ENCODE measurements around the gene TSHZ2.

The TSHZ2 gene

DNA sequence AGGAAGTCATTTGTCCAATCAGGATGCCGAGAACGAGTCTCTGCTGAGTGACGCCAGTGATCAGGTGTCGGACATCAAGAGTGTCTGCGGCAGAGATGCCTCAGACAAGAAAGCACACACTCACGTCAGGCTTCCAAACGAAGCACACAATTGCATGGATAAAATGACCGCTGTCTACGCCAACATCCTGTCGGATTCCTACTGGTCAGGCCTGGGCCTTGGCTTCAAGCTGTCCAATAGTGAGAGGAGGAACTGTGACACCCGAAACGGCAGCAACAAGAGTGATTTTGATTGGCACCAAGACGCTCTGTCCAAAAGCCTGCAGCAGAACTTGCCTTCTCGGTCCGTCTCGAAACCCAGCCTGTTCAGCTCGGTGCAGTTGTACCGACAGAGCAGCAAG, 281.5 kb downstream of the TSHZ2 start:
- H3K36me3 ChIP-seq (ENCODE audit: insufficient read depth, low read length) = no peaks in the 10 kb centered on the region
- H3K9ac ChIP-seq (ENCODE audit: low read length) = no peak overlapping the region
- H3K27ac ChIP-seq (ENCODE audit: low read depth, low read length, poor library complexity, severe bottlenecking) = no peak overlapping the region
- no peaks in the 10 kb centered on the region for H3K4me1 ChIP-seq (ENCODE audit: insufficient read depth, low read length, severe bottlenecking)
- no peaks in the 10 kb centered on the region for H3F3A ChIP-seq (ENCODE audit: insufficient read depth, low read length)
- no peaks in the 10 kb centered on the region for H4K20me1 ChIP-seq (ENCODE audit: insufficient read depth, low read length)
- H3K9me2 ChIP-seq (ENCODE audit: low read depth, low read length) = no peaks in the 10 kb centered on the region
- no peak for TF ChIP-seq EZH2 (IDR thresholded peaks at IDR 0.05; ENCODE audit: borderline replicate concordance, low read length)
- TF ChIP-seq, protein P1, sequence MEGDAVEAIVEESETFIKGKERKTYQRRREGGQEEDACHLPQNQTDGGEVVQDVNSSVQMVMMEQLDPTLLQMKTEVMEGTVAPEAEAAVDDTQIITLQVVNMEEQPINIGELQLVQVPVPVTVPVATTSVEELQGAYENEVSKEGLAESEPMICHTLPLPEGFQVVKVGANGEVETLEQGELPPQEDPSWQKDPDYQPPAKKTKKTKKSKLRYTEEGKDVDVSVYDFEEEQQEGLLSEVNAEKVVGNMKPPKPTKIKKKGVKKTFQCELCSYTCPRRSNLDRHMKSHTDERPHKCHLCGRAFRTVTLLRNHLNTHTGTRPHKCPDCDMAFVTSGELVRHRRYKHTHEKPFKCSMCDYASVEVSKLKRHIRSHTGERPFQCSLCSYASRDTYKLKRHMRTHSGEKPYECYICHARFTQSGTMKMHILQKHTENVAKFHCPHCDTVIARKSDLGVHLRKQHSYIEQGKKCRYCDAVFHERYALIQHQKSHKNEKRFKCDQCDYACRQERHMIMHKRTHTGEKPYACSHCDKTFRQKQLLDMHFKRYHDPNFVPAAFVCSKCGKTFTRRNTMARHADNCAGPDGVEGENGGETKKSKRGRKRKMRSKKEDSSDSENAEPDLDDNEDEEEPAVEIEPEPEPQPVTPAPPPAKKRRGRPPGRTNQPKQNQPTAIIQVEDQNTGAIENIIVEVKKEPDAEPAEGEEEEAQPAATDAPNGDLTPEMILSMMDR (IDR thresholded peaks at IDR 0.05; ENCODE audit: low read length) = no peak
- H3K4me3 ChIP-seq (ENCODE audit: low read depth, low read length, poor library complexity, severe bottlenecking) = no peak overlapping the region
- H3K9me3 ChIP-seq (ENCODE audit: low read length) = no peaks in the 10 kb centered on the region
- H2AFZ ChIP-seq (ENCODE audit: low read length) = no peak overlapping the region
- 0 out of 2 replicates have a peak, but pooled peaks cover 3% of the 10 kb centered on the region for H3K27me3 ChIP-seq (ENCODE audit: insufficient read depth, low read length)
- no peaks in the 10 kb centered on the region for H3K79me2 ChIP-seq (ENCODE audit: insufficient read depth, low read length)
- H3K4me2 ChIP-seq (ENCODE audit: low read length) = no peak overlapping the region

DNA sequence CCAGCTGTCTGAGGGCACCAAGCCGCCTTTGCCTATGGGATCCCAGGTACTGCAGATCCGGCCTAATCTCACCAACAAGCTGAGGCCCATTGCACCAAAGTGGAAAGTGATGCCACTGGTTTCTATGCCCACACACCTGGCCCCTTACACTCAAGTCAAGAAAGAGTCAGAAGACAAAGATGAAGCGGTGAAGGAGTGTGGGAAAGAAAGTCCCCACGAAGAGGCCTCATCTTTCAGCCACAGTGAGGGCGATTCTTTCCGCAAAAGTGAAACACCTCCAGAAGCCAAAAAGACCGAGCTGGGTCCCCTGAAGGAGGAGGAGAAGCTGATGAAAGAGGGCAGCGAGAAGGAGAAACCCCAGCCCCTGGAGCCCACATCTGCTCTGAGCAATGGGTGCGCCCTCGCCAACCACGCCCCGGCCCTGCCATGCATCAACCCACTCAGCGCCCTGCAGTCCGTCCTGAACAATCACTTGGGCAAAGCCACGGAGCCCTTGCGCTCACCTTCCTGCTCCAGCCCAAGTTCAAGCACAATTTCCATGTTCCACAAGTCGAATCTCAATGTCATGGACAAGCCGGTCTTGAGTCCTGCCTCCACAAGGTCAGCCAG, 283.0 kb downstream of the TSHZ2 start:
- H3K79me2 ChIP-seq (ENCODE audit: insufficient read depth, low read length) = no peaks in the 10 kb centered on the region
- no peak overlapping the region for H3K4me2 ChIP-seq (ENCODE audit: low read length)
- no peak overlapping the region for H3K9ac ChIP-seq (ENCODE audit: low read length)
- no peak for TF ChIP-seq EZH2 (IDR thresholded peaks at IDR 0.05; ENCODE audit: borderline replicate concordance, low read length)
- TF ChIP-seq, protein P1 (IDR thresholded peaks at IDR 0.05; ENCODE audit: low read length) = no peak
- H3K36me3 ChIP-seq (ENCODE audit: insufficient read depth, low read length) = no peaks in the 10 kb centered on the region
- H3K27ac ChIP-seq (ENCODE audit: low read depth, low read length, poor library complexity, severe bottlenecking) = no peak overlapping the region
- H3K27me3 ChIP-seq (ENCODE audit: insufficient read depth, low read length) = 0 out of 2 replicates have a peak, but pooled peaks cover 3% of the 10 kb centered on the region
- no peaks in the 10 kb centered on the region for H3F3A ChIP-seq (ENCODE audit: insufficient read depth, low read length)
- H3K4me3 ChIP-seq (ENCODE audit: low read depth, low read length, poor library complexity, severe bottlenecking) = no peak overlapping the region
- no peaks in the 10 kb centered on the region for H4K20me1 ChIP-seq (ENCODE audit: insufficient read depth, low read length)
- H3K9me2 ChIP-seq (ENCODE audit: low read depth, low read length) = no peaks in the 10 kb centered on the region
- H3K4me1 ChIP-seq (ENCODE audit: insufficient read depth, low read length, severe bottlenecking) = no peaks in the 10 kb centered on the region
- H3K9me3 ChIP-seq (ENCODE audit: low read length) = no peaks in the 10 kb centered on the region
- no peak overlapping the region for H2AFZ ChIP-seq (ENCODE audit: low read length)

DNA sequence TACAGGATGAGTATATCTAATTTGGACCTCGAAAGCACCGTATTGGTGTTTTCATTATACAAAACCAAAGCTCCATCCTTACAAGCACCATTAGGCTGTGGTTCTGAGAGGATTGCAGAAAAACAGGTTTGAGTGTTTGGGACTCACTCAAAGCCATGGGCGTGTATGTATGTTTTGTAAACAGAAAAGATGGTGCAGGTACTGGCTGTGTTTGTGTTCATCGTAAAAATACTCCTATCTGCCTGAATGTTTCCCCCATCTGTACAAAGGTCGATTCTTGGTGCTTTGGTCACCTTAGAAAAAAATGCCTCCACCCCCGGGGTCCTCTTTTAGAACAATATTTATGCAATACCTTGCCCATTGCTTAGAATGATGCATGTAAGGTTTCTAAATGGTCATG, 286.6 kb downstream of the TSHZ2 start:
- Histone ChIP-seq H4K20me1 (ENCODE audit: insufficient read depth, low read length) (no peaks in the 10 kb centered on the region), H3F3A (ENCODE audit: insufficient read depth, low read length) (no peaks in the 10 kb centered on the region), H3K9ac (ENCODE audit: low read length) (no peak overlapping the region), H3K4me2 (ENCODE audit: low read length) (no peak overlapping the region), H3K4me3 (ENCODE audit: low read depth, low read length, poor library complexity, severe bottlenecking) (no peak overlapping the region), H3K4me1 (ENCODE audit: insufficient read depth, low read length, severe bottlenecking) (no peaks in the 10 kb centered on the region), H3K9me3 (ENCODE audit: low read length) (no peaks in the 10 kb centered on the region), H3K27ac (ENCODE audit: low read depth, low read length, poor library complexity, severe bottlenecking) (no peak overlapping the region), H3K79me2 (ENCODE audit: insufficient read depth, low read length) (no peaks in the 10 kb centered on the region), H3K9me2 (ENCODE audit: low read depth, low read length) (no peaks in the 10 kb centered on the region), H3K27me3 (ENCODE audit: insufficient read depth, low read length) (0 out of 2 replicates have a peak, but pooled peaks cover 3% of the 10 kb centered on the region), H2AFZ (ENCODE audit: low read length) (no peak overlapping the region), H3K36me3 (ENCODE audit: insufficient read depth, low read length) (no peaks in the 10 kb centered on the region)
- no peak for TF ChIP-seq EZH2 (IDR thresholded peaks at IDR 0.05; ENCODE audit: borderline replicate concordance, low read length)
- TF ChIP-seq, protein P1 (IDR thresholded peaks at IDR 0.05; ENCODE audit: low read length) = no peak

All from OCI-LY1 (cell line).